Liver (tissue), 9 donors: ENCODE data around the gene CAMK2B. TPM values are rescaled to one million over a fixed set of nuclear protein-coding genes. Genes with fewer than 3 reads are reported as not detected.

Source experiments
- DNase-seq: peaks from one replicate; pipeline ENCODE4 v3.0.0-alpha.2; 2017; ENCODE audit warnings: low spot score
- H3K27ac ChIP-seq, 2 donors: one replicate each; pipeline ENCODE4 v1.7.0; 2013; ENCODE audit warnings: inconsistent platforms in 2 of 2, low read length in 2 of 2, control low read depth in 1 of 2, low read depth in 1 of 2, mild to moderate bottlenecking in 1 of 2
- H3K27me3 ChIP-seq, 4 donors: one replicate each; pipeline versions ENCODE4 v1.6.1 to v1.7.0; 2013; ENCODE audit warnings: low read length in 3 of 4, inconsistent platforms in 1 of 4, mild to moderate bottlenecking in 1 of 4, moderate library complexity in 1 of 4; ENCODE audit not compliant: control insufficient read depth in 4 of 4, insufficient read depth in 4 of 4
- H3K36me3 ChIP-seq, 4 donors: one replicate each; pipeline versions ENCODE4 v1.6.1 to v1.7.0; 2013; ENCODE audit warnings: low read length in 3 of 4, mild to moderate bottlenecking in 3 of 4, low read depth in 1 of 4, moderate library complexity in 1 of 4; ENCODE audit not compliant: control insufficient read depth in 4 of 4, insufficient read depth in 3 of 4
- H3K4me1 ChIP-seq, 4 donors: one replicate each; pipeline versions ENCODE4 v1.6.1 to v1.7.0; 2013; ENCODE audit warnings: low read length in 3 of 4, mild to moderate bottlenecking in 3 of 4, moderate library complexity in 1 of 4; ENCODE audit not compliant: control insufficient read depth in 4 of 4, insufficient read depth in 4 of 4
- H3K4me3 ChIP-seq, 3 donors: one replicate each; pipeline versions ENCODE4 v1.6.1 to v1.7.0; 2013; ENCODE audit warnings: low read length in 3 of 3, control low read depth in 1 of 3, low read depth in 1 of 3, mild to moderate bottlenecking in 1 of 3
- H3K9ac ChIP-seq, 2 donors: one replicate each; pipeline ENCODE4 v1.7.0; 2013; ENCODE audit warnings: low read length in 2 of 2, mild to moderate bottlenecking in 2 of 2, moderate library complexity in 2 of 2, control low read depth in 1 of 2, low read depth in 1 of 2
- H3K9me3 ChIP-seq, 4 donors: one replicate each; pipeline versions ENCODE4 v1.6.1 to v1.7.0; 2013; ENCODE audit warnings: low read length in 3 of 4; ENCODE audit not compliant: control insufficient read depth in 4 of 4
- CTCF ChIP-seq: fragments of 150-350 bp; IDR thresholded peaks from 2 replicates; pipeline ENCODE4 v1.5.1; 2017; ENCODE audit warnings: improper control_type of control experiment, low read depth, low read length; ENCODE audit not compliant: missing input control
- FOXA2 ChIP-seq: IDR thresholded peaks from 2 replicates; pipeline ENCODE4 v1.6.1; 2016; ENCODE audit warnings: antibody characterized with exemption
- GABPA ChIP-seq, 2 donors: IDR thresholded peaks in 1 of 2; conservative IDR thresholded peaks in 1 of 2; 2 replicates each; pipeline ENCODE4 v1.6.1; 2016; ENCODE audit warnings: antibody characterized with exemption in 2 of 2, mild to moderate bottlenecking in 1 of 2, moderate library complexity in 1 of 2
- HNF4A ChIP-seq, 2 donors: conservative IDR thresholded peaks; 2 replicates each; pipeline ENCODE4 v1.6.1; 2016; ENCODE audit warnings: antibody characterized with exemption in 2 of 2, mild to moderate bottlenecking in 2 of 2
- JUND ChIP-seq, 2 donors: IDR thresholded peaks; 2 replicates each; pipeline ENCODE4 v1.6.1; 2016; ENCODE audit warnings: antibody characterized with exemption in 2 of 2
- MAX ChIP-seq: IDR thresholded peaks from 2 replicates; pipeline ENCODE4 v1.6.1; 2016; ENCODE audit warnings: antibody characterized with exemption
- NR2F2 ChIP-seq: IDR thresholded peaks from 2 replicates; pipeline ENCODE4 v1.6.1; 2016; ENCODE audit warnings: antibody characterized with exemption
- RAD21 ChIP-seq, 2 donors: IDR thresholded peaks; 2 replicates each; pipeline ENCODE4 v1.6.1; 2016; ENCODE audit warnings: antibody characterized with exemption in 2 of 2, mild to moderate bottlenecking in 2 of 2
- RXRA ChIP-seq, 2 donors: IDR thresholded peaks; 2 replicates each; pipeline ENCODE4 v1.6.1; 2017 to 2018; ENCODE audit warnings: antibody characterized with exemption in 2 of 2, mild to moderate bottlenecking in 1 of 2
- SP1 ChIP-seq: IDR thresholded peaks from 2 replicates; pipeline ENCODE4 v1.6.1; 2018; ENCODE audit warnings: antibody characterized with exemption, mild to moderate bottlenecking
- WGBS: extraction: QIAGEN DNeasy Blood & Tissue Kit; methylation state at CpG from one replicate; pipeline ENCODE4 v1.1.7; 2013; 5-methylcytosine and 5-hydroxymethylcytosine counted together
- polyA plus RNA-seq, 2 donors: library from polyadenylated mRNA; stranded (reverse) in 1 of 2; unstranded in 1 of 2; fragments of 200-250 nt in 1 of 2; fragments of >200 nt in 1 of 2; fragmentation: Nextera tagmentation in 1 of 2; extraction: Ambion mirVana in 1 of 2; gene quantifications; one replicate each; pipeline versions ENCODE4 v1.2.1 to v1.2.3, GENCODE V29; 2013 to 2015
- total RNA-seq, 2 donors: library from RNA; depleted of rRNA; stranded (reverse); fragments of >200 nt; gene quantifications; one replicate each; pipeline ENCODE4 v1.2.3, GENCODE V29; 2014
- TF ChIP-seq, protein P1 (sequence below): IDR thresholded peaks from 2 replicates; pipeline ENCODE4 v1.6.1; 2016; ENCODE audit warnings: antibody characterized with exemption, mild to moderate bottlenecking
- donor health status: healthy.
- donor health status: healthy.
- donor health status: healthy.
- donor health status: healthy.
- donor health status: healthy.

The CAMK2B gene
- total and polyA plus RNA-seq, 4 donors, result 2.1 to 3.3 (median 2.2) TPM; not detected in 1

- no peaks in the 10 kb centered on the region for H3K9me3 ChIP-seq
- H3K27me3 ChIP-seq, result no peaks in the 10 kb centered on the region
- H3K27ac ChIP-seq, result no peak overlapping the region
- H3K36me3 ChIP-seq, result no peaks in the 10 kb centered on the region
- TF ChIP-seq JUND (IDR thresholded peaks at IDR 0.05) (no peak), NR2F2 (no peak)
- TF ChIP-seq, protein P1, sequence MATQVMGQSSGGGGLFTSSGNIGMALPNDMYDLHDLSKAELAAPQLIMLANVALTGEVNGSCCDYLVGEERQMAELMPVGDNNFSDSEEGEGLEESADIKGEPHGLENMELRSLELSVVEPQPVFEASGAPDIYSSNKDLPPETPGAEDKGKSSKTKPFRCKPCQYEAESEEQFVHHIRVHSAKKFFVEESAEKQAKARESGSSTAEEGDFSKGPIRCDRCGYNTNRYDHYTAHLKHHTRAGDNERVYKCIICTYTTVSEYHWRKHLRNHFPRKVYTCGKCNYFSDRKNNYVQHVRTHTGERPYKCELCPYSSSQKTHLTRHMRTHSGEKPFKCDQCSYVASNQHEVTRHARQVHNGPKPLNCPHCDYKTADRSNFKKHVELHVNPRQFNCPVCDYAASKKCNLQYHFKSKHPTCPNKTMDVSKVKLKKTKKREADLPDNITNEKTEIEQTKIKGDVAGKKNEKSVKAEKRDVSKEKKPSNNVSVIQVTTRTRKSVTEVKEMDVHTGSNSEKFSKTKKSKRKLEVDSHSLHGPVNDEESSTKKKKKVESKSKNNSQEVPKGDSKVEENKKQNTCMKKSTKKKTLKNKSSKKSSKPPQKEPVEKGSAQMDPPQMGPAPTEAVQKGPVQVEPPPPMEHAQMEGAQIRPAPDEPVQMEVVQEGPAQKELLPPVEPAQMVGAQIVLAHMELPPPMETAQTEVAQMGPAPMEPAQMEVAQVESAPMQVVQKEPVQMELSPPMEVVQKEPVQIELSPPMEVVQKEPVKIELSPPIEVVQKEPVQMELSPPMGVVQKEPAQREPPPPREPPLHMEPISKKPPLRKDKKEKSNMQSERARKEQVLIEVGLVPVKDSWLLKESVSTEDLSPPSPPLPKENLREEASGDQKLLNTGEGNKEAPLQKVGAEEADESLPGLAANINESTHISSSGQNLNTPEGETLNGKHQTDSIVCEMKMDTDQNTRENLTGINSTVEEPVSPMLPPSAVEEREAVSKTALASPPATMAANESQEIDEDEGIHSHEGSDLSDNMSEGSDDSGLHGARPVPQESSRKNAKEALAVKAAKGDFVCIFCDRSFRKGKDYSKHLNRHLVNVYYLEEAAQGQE, result no peak
- H3K9ac ChIP-seq, result no peak overlapping the region
- DNase-seq, result no peak
- H3K4me3 ChIP-seq, result no peak overlapping the region
- 82% methylated on average over 22 of the region's 22 CpGs for WGBS
- H3K4me1 ChIP-seq, result no peaks in the 10 kb centered on the region
Observed at GRCh38 chr7:44235582-44236332, 89.6 kb downstream of the CAMK2B start.

- Histone ChIP-seq H3K9ac (no peak overlapping the region), H3K36me3 (no peaks in the 10 kb centered on the region), H3K4me3 (no peak overlapping the region), H3K27ac (no peak overlapping the region), H3K9me3 (no peaks in the 10 kb centered on the region), H3K4me1 (no peaks in the 10 kb centered on the region), H3K27me3 (no peaks in the 10 kb centered on the region)
- TF ChIP-seq JUND (IDR thresholded peaks at IDR 0.05), result no peak
- TF ChIP-seq RXRA (IDR thresholded peaks at IDR 0.05), result no peak
- TF ChIP-seq RAD21 (IDR thresholded peaks at IDR 0.05), result no peak
- TF ChIP-seq FOXA2, result no peak
- DNase-seq, result no peak
- WGBS, result 95% methylated on average over 8 of the region's 8 CpGs
Observed at GRCh38 chr7:44235066-44235465, 90.3 kb downstream of the CAMK2B start.

DNA sequence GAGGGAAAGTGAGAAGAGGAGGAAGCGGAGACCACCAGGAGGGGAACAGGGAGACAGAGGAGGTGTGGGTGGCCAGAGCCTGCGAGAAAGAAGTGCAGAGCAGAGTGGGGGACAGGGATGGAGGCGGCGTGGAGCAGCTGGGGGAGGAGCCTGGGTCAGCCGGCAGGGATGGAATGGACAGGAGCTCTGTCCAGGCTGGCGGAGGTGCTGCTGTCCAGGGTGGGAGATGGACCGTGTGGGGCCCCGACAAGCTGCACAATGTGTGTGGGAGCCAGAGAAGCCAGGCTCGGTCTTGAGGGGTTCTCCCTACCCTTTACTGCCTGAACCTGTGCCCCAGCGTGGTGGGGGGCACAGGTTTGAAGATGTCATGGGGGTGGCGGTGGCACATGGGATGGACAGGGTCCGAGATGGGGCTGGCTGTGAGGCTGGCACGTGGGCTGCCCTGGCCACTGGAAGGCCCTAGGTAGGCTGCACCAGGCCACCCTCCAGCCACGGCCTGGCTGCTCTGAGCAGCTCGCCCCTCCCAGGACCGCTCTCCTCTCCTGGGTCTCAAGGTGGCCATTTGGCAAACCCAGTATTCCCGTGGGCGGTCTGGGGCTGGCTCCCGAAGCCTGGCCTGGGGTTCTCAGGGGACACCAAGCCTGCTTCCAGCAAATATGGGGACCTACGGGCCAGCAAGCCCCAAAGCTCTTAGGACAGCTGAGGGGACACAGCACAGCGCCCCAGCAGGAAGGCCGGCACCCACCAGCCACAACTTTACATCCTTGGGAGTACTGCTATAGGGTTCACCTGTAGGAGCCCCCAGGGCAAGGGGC, 92.3 kb downstream of the CAMK2B start:
- H3K36me3 ChIP-seq, result no peaks in the 10 kb centered on the region
- no peak overlapping the region for H3K27ac ChIP-seq
- no peaks in the 10 kb centered on the region for H3K4me1 ChIP-seq
- DNase-seq, result no peak
- no peaks in the 10 kb centered on the region for H3K9me3 ChIP-seq
- no peak overlapping the region for H3K9ac ChIP-seq
- 85% methylated on average over 22 of the region's 22 CpGs for WGBS
- TF ChIP-seq GABPA (IDR thresholded peaks at IDR 0.05 in 1 of 2, conservative IDR thresholded peaks at IDR 0.05 in 1 of 2), result no peak
- TF ChIP-seq FOXA2, result no peak
- no peak for TF ChIP-seq SP1
- no peak for TF ChIP-seq JUND (IDR thresholded peaks at IDR 0.05)
- TF ChIP-seq RXRA (IDR thresholded peaks at IDR 0.05), result no peak
- no peak for TF ChIP-seq HNF4A (conservative IDR thresholded peaks at IDR 0.05)
- TF ChIP-seq CTCF, result no peak
- no peak for TF ChIP-seq NR2F2
- no peak for TF ChIP-seq MAX
- TF ChIP-seq RAD21 (IDR thresholded peaks at IDR 0.05), result no peak
- no peak overlapping the region for H3K4me3 ChIP-seq
- no peaks in the 10 kb centered on the region for H3K27me3 ChIP-seq
